Uterus (tissue), 4 donors: Measurements from ENCODE around the gene NR2E3. TPM values are rescaled to one million over a fixed set of nuclear protein-coding genes. Genes with fewer than 3 reads are reported as not detected.

Experiments
- DNase-seq, 2 donors: peaks; one replicate each; pipeline ENCODE4 v3.0.0-alpha.2; 2019 to 2020
- H3K27ac ChIP-seq, 2 donors: fragments of 200-600 bp; sonication (generic); 1 replicate in 1 of 2; 2 replicates in 1 of 2; pipeline ENCODE4 v1.5.1; 2016 to 2018
- H3K27me3 ChIP-seq, 2 donors: fragments of 200-600 bp; sonication (generic); one replicate each; pipeline ENCODE4 v1.5.1; 2018 to 2019; ENCODE audit warnings: control low read depth in 1 of 2
- H3K36me3 ChIP-seq, 2 donors: fragments of 200-600 bp; sonication (generic); one replicate each; pipeline ENCODE4 v1.5.1; 2019; ENCODE audit warnings: control low read depth in 1 of 2
- H3K4me1 ChIP-seq, 2 donors: fragments of 200-600 bp; sonication (generic); one replicate each; pipeline ENCODE4 v1.5.1; 2018 to 2019; ENCODE audit warnings: control low read depth in 1 of 2
- H3K4me3 ChIP-seq, 2 donors: fragments of 200-600 bp; sonication (generic); 1 replicate in 1 of 2; 2 replicates in 1 of 2; pipeline ENCODE4 v1.5.1; 2018 to 2019; ENCODE audit warnings: mild to moderate bottlenecking in 1 of 2
- H3K9me3 ChIP-seq, 2 donors: fragments of 200-600 bp; sonication (generic); one replicate each; pipeline ENCODE4 v1.5.1; 2019; ENCODE audit warnings: control low read depth in 1 of 2
- POLR2A ChIP-seq, 2 donors: fragments of 450-650 bp; IDR thresholded peaks; one replicate each; pipeline ENCODE4 v1.6.1; 2016; ENCODE audit warnings: antibody characterized with exemption in 2 of 2, mild to moderate bottlenecking in 1 of 2, moderate library complexity in 1 of 2
- intact Hi-C: fragments of 100-400 bp; cut with DNase I; formaldehyde crosslinking; loops from one replicate; pipeline ENCODE4 v1.15.1; 2023; ENCODE audit warnings: low total_unique reads
- total RNA-seq, 4 donors: library from RNA; depleted of rRNA in 3 of 4; stranded (reverse); fragments of >200 nt in 3 of 4; gene quantifications; one replicate each; pipeline versions ENCODE4 v1.1.0 to v1.2.4, GENCODE V29; 2014 to 2023
- TF ChIP-seq, protein P1 (sequence below), 4 experiments: fragments of 200-600 bp in 2 of 4; fragments of 450-650 bp in 2 of 4; sonication (generic) in 2 of 4; IDR thresholded peaks; one replicate each; pipeline ENCODE4 v1.5.1; 2016 to 2019; ENCODE audit warnings: antibody characterized with exemption in 4 of 4, mild to moderate bottlenecking in 2 of 4, moderate library complexity in 1 of 4
- donor health status: DM: yes; HTN: yes; CAD: no.

Gene NR2E3
- total RNA-seq, 4 donors from 2014 or later: 0.41 TPM; not detected in 3

DNA sequence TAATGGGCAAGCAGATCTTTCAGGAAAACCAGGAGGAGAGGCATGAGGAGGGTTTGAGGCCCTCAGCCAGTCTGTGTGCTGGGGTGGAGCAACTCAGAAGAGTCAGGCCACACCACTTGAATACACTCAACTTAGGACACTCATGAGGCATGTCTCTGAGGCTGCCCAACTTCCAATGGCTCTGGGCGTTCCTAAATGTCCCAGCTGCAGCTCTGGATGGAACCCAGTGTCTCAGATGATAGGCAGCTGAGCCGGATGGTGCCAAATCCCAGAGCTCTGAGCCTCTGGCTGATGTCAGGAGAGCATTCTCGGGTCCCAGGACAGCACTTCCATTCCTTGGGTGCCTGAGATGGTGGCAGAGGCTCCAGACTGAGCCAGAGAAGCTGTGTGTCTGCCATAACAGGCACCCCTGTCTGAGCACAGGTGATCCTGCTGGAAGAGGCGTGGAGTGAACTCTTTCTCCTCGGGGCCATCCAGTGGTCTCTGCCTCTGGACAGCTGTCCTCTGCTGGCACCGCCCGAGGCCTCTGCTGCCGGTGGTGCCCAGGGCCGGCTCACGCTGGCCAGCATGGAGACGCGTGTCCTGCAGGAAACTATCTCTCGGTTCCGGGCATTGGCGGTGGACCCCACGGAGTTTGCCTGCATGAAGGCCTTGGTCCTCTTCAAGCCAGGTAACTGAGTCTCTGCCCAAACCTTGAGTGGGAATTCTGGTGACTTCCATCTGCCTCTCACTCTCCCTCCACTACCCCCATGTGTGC is 2.8 kb downstream of the NR2E3 start:
- TF ChIP-seq, protein P1, sequence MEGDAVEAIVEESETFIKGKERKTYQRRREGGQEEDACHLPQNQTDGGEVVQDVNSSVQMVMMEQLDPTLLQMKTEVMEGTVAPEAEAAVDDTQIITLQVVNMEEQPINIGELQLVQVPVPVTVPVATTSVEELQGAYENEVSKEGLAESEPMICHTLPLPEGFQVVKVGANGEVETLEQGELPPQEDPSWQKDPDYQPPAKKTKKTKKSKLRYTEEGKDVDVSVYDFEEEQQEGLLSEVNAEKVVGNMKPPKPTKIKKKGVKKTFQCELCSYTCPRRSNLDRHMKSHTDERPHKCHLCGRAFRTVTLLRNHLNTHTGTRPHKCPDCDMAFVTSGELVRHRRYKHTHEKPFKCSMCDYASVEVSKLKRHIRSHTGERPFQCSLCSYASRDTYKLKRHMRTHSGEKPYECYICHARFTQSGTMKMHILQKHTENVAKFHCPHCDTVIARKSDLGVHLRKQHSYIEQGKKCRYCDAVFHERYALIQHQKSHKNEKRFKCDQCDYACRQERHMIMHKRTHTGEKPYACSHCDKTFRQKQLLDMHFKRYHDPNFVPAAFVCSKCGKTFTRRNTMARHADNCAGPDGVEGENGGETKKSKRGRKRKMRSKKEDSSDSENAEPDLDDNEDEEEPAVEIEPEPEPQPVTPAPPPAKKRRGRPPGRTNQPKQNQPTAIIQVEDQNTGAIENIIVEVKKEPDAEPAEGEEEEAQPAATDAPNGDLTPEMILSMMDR (IDR thresholded peaks at IDR 0.05): no peak
- TF ChIP-seq POLR2A (IDR thresholded peaks at IDR 0.05): no peak
- H3K4me1 ChIP-seq: no peaks in the 10 kb centered on the region
- no peaks in the 10 kb centered on the region for H3K36me3 ChIP-seq
- H3K27me3 ChIP-seq: no peaks in the 10 kb centered on the region
- no peak overlapping the region for H3K27ac ChIP-seq
- no peak for DNase-seq
- H3K4me3 ChIP-seq: no peak overlapping the region
- no peaks in the 10 kb centered on the region for H3K9me3 ChIP-seq
- intact Hi-C loops: no loop called here

- Histone ChIP-seq H3K4me3 (no peak overlapping the region), H3K27ac (no peak overlapping the region), H3K4me1 (no peaks in the 10 kb centered on the region), H3K36me3 (no peaks in the 10 kb centered on the region), H3K27me3 (no peaks in the 10 kb centered on the region), H3K9me3 (no peaks in the 10 kb centered on the region)
- no peak for DNase-seq
- no peak for TF ChIP-seq POLR2A (IDR thresholded peaks at IDR 0.05)
- TF ChIP-seq, protein P1 (IDR thresholded peaks at IDR 0.05): no peak
- intact Hi-C loops: no loop called here
Observed at GRCh38 chr15:71813723-71814470, 3.5 kb downstream of the NR2E3 start.

- DNase-seq: no peak
- Histone ChIP-seq H3K4me3 (no peak overlapping the region), H3K27ac (no peak overlapping the region), H3K4me1 (no peaks in the 10 kb centered on the region), H3K36me3 (no peaks in the 10 kb centered on the region), H3K27me3 (no peaks in the 10 kb centered on the region), H3K9me3 (no peaks in the 10 kb centered on the region)
- no peak for TF ChIP-seq POLR2A (IDR thresholded peaks at IDR 0.05)
- intact Hi-C loops: no loop called here
Observed at GRCh38 chr15:71815301-71815700, 4.9 kb downstream of the NR2E3 start.

- no peaks in the 10 kb centered on the region for H3K27me3 ChIP-seq
- no peaks in the 10 kb centered on the region for H3K4me1 ChIP-seq
- H3K4me3 ChIP-seq: no peak overlapping the region
- no peak for TF ChIP-seq POLR2A (IDR thresholded peaks at IDR 0.05)
- TF ChIP-seq, protein P1 (IDR thresholded peaks at IDR 0.05): no peak
- no peak for DNase-seq
- no peaks in the 10 kb centered on the region for H3K36me3 ChIP-seq
- intact Hi-C loops: no loop called here
- no peaks in the 10 kb centered on the region for H3K9me3 ChIP-seq
- no peak overlapping the region for H3K27ac ChIP-seq
Observed at GRCh38 chr15:71817351-71817750, 7.0 kb downstream of the NR2E3 start.

DNA sequence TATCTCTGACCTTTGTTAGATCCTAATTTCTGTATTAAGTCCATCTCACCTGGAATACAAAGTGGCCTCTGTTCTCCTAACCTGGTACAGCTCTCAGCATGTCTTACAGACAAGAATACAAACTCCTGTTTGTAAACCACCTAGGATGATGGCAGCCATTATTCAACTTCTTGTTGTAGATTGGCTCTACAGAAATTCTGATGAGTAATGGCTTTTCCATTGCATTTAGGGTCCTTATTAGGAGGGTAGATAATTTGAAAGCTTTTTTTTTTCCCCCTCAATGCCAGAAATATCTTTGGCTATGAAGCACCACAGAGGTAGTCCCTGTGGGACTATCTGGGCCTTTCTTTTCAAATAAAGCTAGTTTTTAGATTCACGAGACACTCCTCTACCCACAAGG is 9.8 kb downstream of the NR2E3 start:
- no peak for DNase-seq
- Histone ChIP-seq H3K4me1 (no peaks in the 10 kb centered on the region), H3K9me3 (no peaks in the 10 kb centered on the region), H3K36me3 (no peaks in the 10 kb centered on the region), H3K4me3 (no peak overlapping the region), H3K27me3 (no peaks in the 10 kb centered on the region), H3K27ac (no peak overlapping the region)
- TF ChIP-seq POLR2A (IDR thresholded peaks at IDR 0.05): no peak
- TF ChIP-seq, protein P1 (IDR thresholded peaks at IDR 0.05): no peak
- intact Hi-C loops: no loop called here
